Colon (tissue), 2 donors: ENCODE measurements around the gene SH3RF3.

ENCODE experiments used
- FAIRE-seq: peaks from 2 replicates; lab custom pipeline; 2012; peaks lifted over from hg19 to GRCh38; lab: Jason Lieb, UNC
- donor health status: control.
- donor health status: control.

SH3RF3 gene

GRCh38 chr2:109340381-109340780 lies 211.4 kb downstream of the SH3RF3 start:
- no peak for FAIRE-seq

- no peak for FAIRE-seq
Observed at GRCh38 chr2:109341355-109342255, 212.6 kb downstream of the SH3RF3 start.

DNA sequence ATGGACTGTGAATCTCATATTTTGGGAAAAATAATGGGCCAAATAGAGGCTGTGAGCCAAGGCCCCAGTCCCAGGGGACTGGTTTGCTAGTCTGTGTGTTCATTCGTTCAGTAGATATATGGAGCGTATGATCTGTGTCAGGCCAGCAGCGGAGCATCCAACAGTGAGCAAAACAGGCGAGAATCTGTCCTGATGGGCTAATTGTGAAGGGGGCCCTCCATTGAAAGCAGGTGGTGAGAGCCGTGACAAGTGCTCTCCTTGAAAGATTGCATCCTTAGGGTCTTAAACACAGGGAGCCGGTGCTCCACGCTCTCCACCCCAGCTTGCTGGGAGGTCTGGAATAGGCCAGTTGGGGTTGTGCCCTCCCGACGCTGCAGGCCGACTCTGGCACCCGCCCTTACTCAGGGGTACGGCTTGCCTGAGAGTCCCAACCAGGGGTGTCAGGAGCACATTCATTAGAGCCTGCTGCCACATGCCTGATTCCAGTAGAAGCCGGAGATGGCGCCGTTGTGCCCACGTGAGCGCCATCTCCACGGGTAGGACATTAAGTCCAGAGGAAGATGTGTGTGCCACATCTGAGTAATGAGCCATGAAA lies 213.3 kb downstream of the SH3RF3 start:
- FAIRE-seq, result no peak

- FAIRE-seq, result no peak
Observed at GRCh38 chr2:109342930-109343329, 213.9 kb downstream of the SH3RF3 start.

- no peak for FAIRE-seq
Observed at GRCh38 chr2:109343460-109343859, 214.5 kb downstream of the SH3RF3 start.

DNA sequence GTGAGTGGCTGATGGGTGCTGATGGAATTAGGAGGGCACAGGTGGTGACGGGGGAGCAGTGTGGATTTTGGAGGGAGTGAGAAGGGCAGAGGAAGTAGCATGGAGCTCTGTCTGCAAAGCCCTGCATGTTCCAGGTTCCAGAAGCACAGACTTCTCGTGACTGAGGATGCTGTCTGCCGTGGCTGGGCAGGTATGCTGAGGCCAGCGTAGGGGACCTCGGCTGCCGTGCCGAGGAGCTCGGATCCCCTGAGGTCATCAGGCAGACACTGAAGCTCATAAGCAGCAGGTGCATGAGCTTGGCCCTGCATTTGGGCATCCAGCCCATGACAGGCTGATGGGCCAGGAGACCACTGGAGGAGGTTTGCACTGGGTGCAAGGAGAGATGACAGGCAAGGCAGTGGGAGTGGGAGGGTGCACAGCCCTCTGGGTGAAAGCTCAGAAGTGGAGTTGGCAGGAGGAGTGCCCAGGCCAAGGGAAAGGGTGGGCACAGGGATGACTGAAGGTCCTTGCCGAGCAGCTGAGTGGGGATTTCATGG lies 215.3 kb downstream of the SH3RF3 start:
- no peak for FAIRE-seq

DNA sequence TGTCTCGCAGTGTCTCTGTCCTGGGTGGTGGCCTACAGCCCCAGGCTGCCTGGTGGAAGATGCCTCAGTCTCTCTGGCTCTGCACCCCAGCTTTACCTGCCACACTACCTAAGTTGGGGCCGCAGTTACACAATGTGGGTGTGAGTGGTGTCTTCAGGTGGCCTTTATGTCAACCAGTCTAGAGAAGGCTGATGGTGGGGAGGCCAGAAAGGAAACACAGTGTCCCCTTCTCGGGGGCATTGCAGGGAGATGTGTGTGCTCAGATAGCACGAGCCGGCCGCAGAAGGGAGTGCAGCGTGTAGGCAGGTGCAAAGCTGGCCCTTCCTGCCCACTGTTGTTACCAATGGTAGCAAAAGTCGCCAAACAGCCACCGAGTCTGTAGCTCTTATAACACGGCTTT lies 216.1 kb downstream of the SH3RF3 start:
- FAIRE-seq, result no peak

GRCh38 chr2:109345653-109346480 lies 216.9 kb downstream of the SH3RF3 start:
- FAIRE-seq, result no peak

GRCh38 chr2:109346601-109347228 lies 217.7 kb downstream of the SH3RF3 start:
- FAIRE-seq, result no peak

- FAIRE-seq, result no peak
Observed at GRCh38 chr2:109347626-109348025, 218.6 kb downstream of the SH3RF3 start.

DNA sequence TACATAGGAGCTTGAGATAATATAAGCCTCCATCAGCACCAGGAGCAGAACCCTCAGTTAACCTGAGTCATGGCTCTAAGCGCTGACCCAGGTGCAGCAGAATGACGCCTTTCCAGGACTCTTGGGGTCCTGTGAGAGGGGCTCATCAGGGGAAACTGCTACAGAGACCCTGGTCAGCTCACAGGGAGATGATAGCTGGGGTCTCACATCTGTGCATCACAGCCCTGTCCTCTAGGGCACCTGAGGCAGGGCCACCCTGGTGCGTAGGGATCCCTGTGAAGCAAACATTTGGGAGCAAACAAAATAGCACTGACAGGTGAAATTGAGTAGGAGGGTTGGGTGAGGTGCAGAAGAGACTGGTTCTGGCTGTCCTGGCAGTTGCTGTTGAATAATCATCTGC lies 219.2 kb downstream of the SH3RF3 start:
- FAIRE-seq, result no peak

- no peak for FAIRE-seq
Observed at GRCh38 chr2:109348671-109349502, 219.9 kb downstream of the SH3RF3 start.

- FAIRE-seq, result no peak
Observed at GRCh38 chr2:109349503-109350465, 220.8 kb downstream of the SH3RF3 start.

- FAIRE-seq, result no peak
Observed at GRCh38 chr2:109350526-109350925, 221.5 kb downstream of the SH3RF3 start.

- FAIRE-seq, result no peak
Observed at GRCh38 chr2:109351164-109351756, 222.3 kb downstream of the SH3RF3 start.

GRCh38 chr2:109352056-109352897 lies 223.3 kb downstream of the SH3RF3 start:
- no peak for FAIRE-seq

GRCh38 chr2:109352898-109353689 lies 224.1 kb downstream of the SH3RF3 start:
- no peak for FAIRE-seq
